Adrenal gland (tissue), 12 donors: Measurements from ENCODE around the gene CD300LB. TPM values are rescaled to one million over a fixed set of nuclear protein-coding genes. Genes with fewer than 3 reads are reported as not detected.
"Not testable (repeated sequence)": the region's sequence is repeated elsewhere in the genome, so short reads cannot be mapped to it uniquely, and the experiment has no call there.

Source experiments
- DNase-seq, 7 donors: peaks; one replicate each; pipeline ENCODE4 v3.0.0-alpha.2; 2019 to 2020
- H3K27ac ChIP-seq, 5 donors: fragments of 200-600 bp; sonication (generic) in 4 of 5; 1 replicate in 3 of 5; 2 replicates in 2 of 5; pipeline versions ENCODE4 v1.5.1 to v1.8.0; 2016 to 2020; ENCODE audit warnings: mild to moderate bottlenecking in 1 of 5
- H3K27me3 ChIP-seq: fragments of 200-600 bp; 2 replicates; pipeline ENCODE4 v1.8.0; 2021
- H3K36me3 ChIP-seq, 2 donors: fragments of 200-600 bp; replicated peaks in 1 of 2; 1 replicate in 1 of 2; 2 replicates in 1 of 2; pipeline versions ENCODE4 v1.5.1 to v1.8.0; 2018 to 2022
- H3K4me1 ChIP-seq, 2 donors: fragments of 200-600 bp; replicated peaks in 1 of 2; 1 replicate in 1 of 2; 2 replicates in 1 of 2; pipeline versions ENCODE4 v1.5.1 to v1.8.0; 2018 to 2021
- H3K4me3 ChIP-seq, 4 donors: fragments of 200-600 bp; sonication (generic) in 3 of 4; one replicate each; pipeline ENCODE4 v1.5.1; 2016 to 2018
- H3K9me3 ChIP-seq, 3 donors: fragments of 200-600 bp; sonication (generic) in 1 of 3; replicated peaks in 1 of 3; 1 replicate in 2 of 3; 2 replicates in 1 of 3; pipeline versions ENCODE4 v1.5.1 to v1.8.0; 2016 to 2021
- POLR2A ChIP-seq, 2 donors: fragments of 450-650 bp; IDR thresholded peaks; one replicate each; pipeline ENCODE4 v1.6.1; 2017; ENCODE audit warnings: antibody characterized with exemption in 2 of 2, mild to moderate bottlenecking in 2 of 2, moderate library complexity in 1 of 2
- WGBS, 4 donors: extraction: QIAGEN DNeasy Blood & Tissue Kit in 2 of 4; methylation state at CpG; one replicate each; pipeline versions ENCODE4 v1.1.5 to v1.1.7; 2013 to 2017; 5-methylcytosine and 5-hydroxymethylcytosine counted together
- intact Hi-C, 2 donors: fragments of 100-400 bp; cut with DNase I; formaldehyde crosslinking; loops; one replicate each; pipeline versions ENCODE4 v1.14.1 to v1.15.0; 2022 to 2023
- polyA plus RNA-seq, 3 donors: library from polyadenylated mRNA; stranded (reverse); fragments of 200-250 nt in 2 of 3; fragments of 350-450 nt in 1 of 3; fragmentation: Illumina TruSeq in 1 of 3; extraction: RNeasy Lipid Tissue Mini Kit (QIAGEN cat#74804) in 1 of 3; gene quantifications; one replicate each; pipeline ENCODE4 v1.2.3, GENCODE V29; 2013 to 2014
- total RNA-seq, 9 donors: library from RNA; depleted of rRNA in 4 of 9; stranded (reverse); fragments of >200 nt in 4 of 9; fragments of 120-200 nt in 1 of 9; fragmentation: NEBNext Ultra II Directional in 1 of 9; extraction: Animal tissue kit (Norgen Biotek cat#: 25700) in 1 of 9; gene quantifications; one replicate each; pipeline versions ENCODE4 v1.1.0 to v1.2.4, GENCODE V29; 2013 to 2023
- TF ChIP-seq, protein P1 (sequence below), 6 experiments: fragments of 450-650 bp in 4 of 6; fragments of 200-600 bp in 2 of 6; sonication (generic) in 1 of 6; IDR thresholded peaks; 1 replicate in 5 of 6; 2 replicates in 1 of 6; pipeline versions ENCODE4 v1.5.1 to v1.8.0; 2016 to 2021; ENCODE audit warnings: antibody characterized with exemption in 6 of 6, mild to moderate bottlenecking in 2 of 6, moderate library complexity in 1 of 6
- donor health status: healthy with polysubstance abuse.
- donor health status: Bipolar disorder and iron deficiency.
- donor health status: DM: yes; HTN: yes; CAD: no.
- donor health status: DM: no; HTN: no; CAD: no.
- donor health status: DM: no; HTN: no; CAD: no.
- donor health status: DM: yes; HTN: yes; CAD: no.

Gene CD300LB
- total and polyA plus RNA-seq, 12 donors: 0.17 to 0.95 (median 0.28) TPM; not detected in 1

DNA sequence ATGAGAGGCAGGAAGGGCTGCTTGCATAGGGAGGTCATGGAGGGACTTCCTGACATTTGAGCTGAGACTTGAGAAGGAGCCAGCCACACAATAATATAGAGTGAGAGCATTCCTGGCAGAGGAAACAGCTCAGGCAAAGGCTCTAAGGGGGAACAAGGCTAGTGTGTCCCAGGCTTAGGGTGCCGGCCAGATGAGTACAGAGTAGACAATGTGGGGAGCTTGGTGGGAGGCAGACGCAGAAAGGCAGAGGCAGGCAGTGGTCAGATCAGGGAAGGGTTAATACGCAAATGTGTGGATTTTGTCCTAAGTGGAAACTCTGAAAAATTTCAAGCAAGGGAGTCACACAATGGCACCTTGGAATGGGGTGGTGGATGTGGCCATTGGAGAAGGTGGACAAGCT lies 31.3 kb downstream of the CD300LB start:
- Histone ChIP-seq H3K27ac (no peak overlapping the region), H3K27me3 (no peaks in the 10 kb centered on the region), H3K4me3 (no peak overlapping the region), H3K9me3 (no peaks in the 10 kb centered on the region), H3K4me1 (no peaks in the 10 kb centered on the region), H3K36me3 (no peaks in the 10 kb centered on the region)
- whole genome bisulfite sequencing, 4 donors: 78 to 85% (median 83%) methylated on average over 3 of the region's 3 CpGs
- no peak for TF ChIP-seq POLR2A (IDR thresholded peaks at IDR 0.05)
- intact Hi-C loops: no loop called here
- DNase-seq: peak in 1 of 7 donors; percentile 27

DNA sequence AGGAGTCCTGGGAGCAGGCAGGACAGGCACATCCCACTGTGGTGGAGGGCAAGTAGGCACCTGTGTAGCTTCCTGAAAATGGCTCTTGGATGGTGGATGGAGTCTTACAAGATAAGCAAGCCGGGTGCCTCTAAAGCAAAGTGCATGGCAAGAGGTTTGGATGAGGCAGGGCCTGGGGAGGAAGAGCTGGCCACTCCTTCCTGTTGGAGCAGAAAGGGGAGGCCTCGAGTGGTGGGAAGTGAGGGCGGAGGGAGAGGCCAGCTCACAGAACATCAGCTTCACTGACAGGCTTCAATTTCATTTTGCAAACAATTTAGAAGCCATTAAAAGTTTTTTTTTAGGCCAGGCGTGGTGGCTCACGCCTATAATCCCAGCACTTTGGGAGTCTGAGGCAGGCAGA lies 33.8 kb downstream of the CD300LB start:
- TF ChIP-seq POLR2A (IDR thresholded peaks at IDR 0.05): no peak
- TF ChIP-seq, protein P1, sequence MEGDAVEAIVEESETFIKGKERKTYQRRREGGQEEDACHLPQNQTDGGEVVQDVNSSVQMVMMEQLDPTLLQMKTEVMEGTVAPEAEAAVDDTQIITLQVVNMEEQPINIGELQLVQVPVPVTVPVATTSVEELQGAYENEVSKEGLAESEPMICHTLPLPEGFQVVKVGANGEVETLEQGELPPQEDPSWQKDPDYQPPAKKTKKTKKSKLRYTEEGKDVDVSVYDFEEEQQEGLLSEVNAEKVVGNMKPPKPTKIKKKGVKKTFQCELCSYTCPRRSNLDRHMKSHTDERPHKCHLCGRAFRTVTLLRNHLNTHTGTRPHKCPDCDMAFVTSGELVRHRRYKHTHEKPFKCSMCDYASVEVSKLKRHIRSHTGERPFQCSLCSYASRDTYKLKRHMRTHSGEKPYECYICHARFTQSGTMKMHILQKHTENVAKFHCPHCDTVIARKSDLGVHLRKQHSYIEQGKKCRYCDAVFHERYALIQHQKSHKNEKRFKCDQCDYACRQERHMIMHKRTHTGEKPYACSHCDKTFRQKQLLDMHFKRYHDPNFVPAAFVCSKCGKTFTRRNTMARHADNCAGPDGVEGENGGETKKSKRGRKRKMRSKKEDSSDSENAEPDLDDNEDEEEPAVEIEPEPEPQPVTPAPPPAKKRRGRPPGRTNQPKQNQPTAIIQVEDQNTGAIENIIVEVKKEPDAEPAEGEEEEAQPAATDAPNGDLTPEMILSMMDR (IDR thresholded peaks at IDR 0.05): no peak
- no peak for DNase-seq
- Histone ChIP-seq H3K4me3 (no peak overlapping the region), H3K36me3 (no peaks in the 10 kb centered on the region), H3K27me3 (no peaks in the 10 kb centered on the region), H3K4me1 (no peaks in the 10 kb centered on the region), H3K9me3 (no peaks in the 10 kb centered on the region), H3K27ac (no peak overlapping the region)
- intact Hi-C loops: no loop called here
- WGBS, 4 donors: 67 to 75% (median 72%) methylated on average over 5 of the region's 5 CpGs

DNA sequence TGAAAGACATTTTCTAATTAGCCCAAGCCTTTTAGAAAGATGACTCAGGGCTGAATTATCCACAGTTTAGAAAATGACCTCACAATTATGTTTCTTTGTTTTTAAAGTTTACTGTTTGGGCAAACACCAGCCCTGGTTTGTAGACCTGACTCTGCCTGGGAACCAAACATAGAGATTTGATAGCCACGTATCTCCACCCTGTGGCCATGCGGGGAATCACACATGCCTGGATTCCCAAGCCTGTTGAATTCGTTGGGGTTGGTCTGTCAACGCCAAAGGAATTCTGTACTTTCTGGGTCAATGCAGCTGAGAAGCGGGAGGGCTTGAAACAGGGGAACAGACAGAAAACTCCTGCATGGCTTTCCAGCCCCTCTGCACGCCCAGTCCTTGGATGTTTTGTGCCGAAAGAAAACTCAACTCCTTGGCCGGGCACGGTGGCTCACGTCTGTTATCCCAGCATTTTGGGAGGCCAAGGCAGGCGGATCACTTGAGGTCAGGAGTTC lies 37.9 kb downstream of the CD300LB start:
- Histone ChIP-seq H3K36me3 (no peaks in the 10 kb centered on the region), H3K4me1 (no peaks in the 10 kb centered on the region), H3K9me3 (no peaks in the 10 kb centered on the region), H3K27me3 (no peaks in the 10 kb centered on the region), H3K4me3 (no peak overlapping the region), H3K27ac (no peak overlapping the region)
- 37 to 44% (median 39%) methylated on average over 10 to 11 of the region's 11 CpGs for WGBS, 4 donors
- intact Hi-C loops: no loop called here
- peak; percentile 65 to 85 (median 74) for DNase-seq
- no peak for TF ChIP-seq POLR2A (IDR thresholded peaks at IDR 0.05)
- TF ChIP-seq, protein P1 (IDR thresholded peaks at IDR 0.05): peak; percentile 84 to 90 (median 86)

DNA sequence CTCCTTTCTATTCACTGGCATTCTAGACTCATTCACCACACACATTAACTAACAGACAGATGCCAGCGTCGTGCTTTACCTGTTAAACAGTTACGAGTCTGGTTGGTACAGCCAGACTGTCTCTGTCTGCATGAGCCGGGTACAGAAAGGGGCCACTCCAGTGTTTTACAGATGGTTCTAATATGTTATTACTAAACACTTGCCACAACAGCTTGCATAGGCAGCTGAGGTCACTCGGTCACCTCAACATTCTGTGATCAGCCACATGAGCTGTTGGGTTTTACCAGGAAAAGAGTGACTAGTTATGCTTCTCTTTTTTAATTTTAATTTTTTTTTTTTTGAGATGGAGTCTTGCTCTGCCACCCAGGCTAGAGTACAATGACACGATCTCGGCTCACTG lies 39.6 kb downstream of the CD300LB start:
- Histone ChIP-seq H3K4me3 (no peak overlapping the region), H3K9me3 (no peaks in the 10 kb centered on the region), H3K4me1 (no peaks in the 10 kb centered on the region), H3K27ac (no peak overlapping the region), H3K36me3 (no peaks in the 10 kb centered on the region), H3K27me3 (no peaks in the 10 kb centered on the region)
- TF ChIP-seq POLR2A (IDR thresholded peaks at IDR 0.05): no peak
- TF ChIP-seq, protein P1 (IDR thresholded peaks at IDR 0.05): no peak
- 62 to 78% (median 77%) methylated on average over 7 of the region's 7 CpGs for WGBS, 4 donors
- intact Hi-C loops: no loop called here
- no peak for DNase-seq

DNA sequence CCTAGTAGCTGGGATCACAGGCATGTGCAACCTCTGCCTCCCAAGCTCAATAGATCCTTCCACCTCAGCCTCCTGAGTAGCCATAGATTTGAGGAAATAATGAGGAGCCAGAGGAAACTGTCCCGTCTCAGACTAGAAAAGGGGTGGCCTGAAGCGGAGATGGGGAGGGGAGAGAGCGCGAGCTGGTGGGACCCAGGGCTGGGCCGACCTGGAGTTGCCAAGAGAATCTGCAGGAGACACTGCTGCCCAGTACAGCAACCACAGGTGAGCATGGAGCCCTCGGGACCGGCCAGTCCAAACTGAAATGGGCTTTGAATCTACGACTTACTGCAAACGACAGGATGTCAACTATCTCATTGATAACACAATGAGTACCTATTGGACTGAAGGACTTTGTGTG lies 40.6 kb downstream of the CD300LB start:
- 73 to 82% (median 78%) methylated on average over 9 of the region's 9 CpGs for WGBS, 4 donors
- no peaks in the 10 kb centered on the region for H3K27me3 ChIP-seq
- DNase-seq: no peak
- no peak overlapping the region for H3K27ac ChIP-seq
- TF ChIP-seq, protein P1 (IDR thresholded peaks at IDR 0.05): no peak
- TF ChIP-seq POLR2A (IDR thresholded peaks at IDR 0.05): no peak
- no peaks in the 10 kb centered on the region for H3K4me1 ChIP-seq
- intact Hi-C loops: no loop called here
- no peak overlapping the region for H3K4me3 ChIP-seq
- H3K9me3 ChIP-seq: no peaks in the 10 kb centered on the region
- no peaks in the 10 kb centered on the region for H3K36me3 ChIP-seq

DNA sequence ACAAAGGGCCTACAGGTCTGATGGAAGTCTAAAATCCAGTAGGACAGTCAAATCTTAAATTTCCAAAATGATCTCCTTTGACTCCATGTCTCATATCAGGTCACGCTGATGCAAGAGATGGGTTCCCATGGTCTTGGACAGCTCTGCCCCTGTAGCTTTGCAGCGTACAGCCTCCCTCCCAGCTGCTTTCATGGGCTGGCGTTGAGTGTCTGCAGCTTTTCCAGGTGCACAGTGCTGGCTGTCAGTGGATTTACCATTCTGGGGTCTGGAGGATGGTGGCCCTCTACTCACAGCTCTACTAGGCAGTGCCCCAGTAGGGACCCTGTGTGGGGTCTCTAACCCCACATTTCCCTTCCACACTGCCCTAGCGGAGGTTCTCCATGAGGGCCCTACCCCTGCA lies 43.0 kb downstream of the CD300LB start:
- H3K4me3 ChIP-seq, DNase-seq, H3K9me3 ChIP-seq, H3K4me1 ChIP-seq, H3K27me3 ChIP-seq, intact Hi-C loops, H3K27ac ChIP-seq, H3K36me3 ChIP-seq: not testable (repeated sequence)
- 91 to 97% (median 94%) methylated on average over 3 to 4 of the region's 4 CpGs for WGBS, 4 donors
